HepG2 (cell line): Measurements from ENCODE around the gene HES7. TPM values are rescaled to one million over a fixed set of nuclear protein-coding genes. Genes with fewer than 3 reads are reported as not detected.

Experiments
- GLI4 ChIP-seq: sonication (generic); formaldehyde crosslinking; IDR thresholded peaks from 2 replicates; pipeline ENCODE4 v1.5.1; 2020; ENCODE audit warnings: missing genetic modification reagents, mild to moderate bottlenecking, moderate library complexity, borderline replicate concordance
- HMGA1 ChIP-seq: sonication (generic); formaldehyde crosslinking; conservative IDR thresholded peaks from 2 replicates; pipeline ENCODE4 v1.4.0; 2020; ENCODE audit warnings: missing genetic modification reagents
- HNRNPLL ChIP-seq: fragments of 200-400 bp; formaldehyde crosslinking; IDR thresholded peaks from 2 replicates; pipeline ENCODE4 v1.6.1; 2017; ENCODE audit warnings: mild to moderate bottlenecking, low read depth, low read length; ENCODE audit not compliant: poor library complexity, severe bottlenecking
- MAF1 ChIP-seq: sonication (generic); formaldehyde crosslinking; IDR thresholded peaks from 2 replicates; pipeline ENCODE4 v1.5.0; 2020; ENCODE audit warnings: missing genetic modification reagents, borderline replicate concordance
- PAWR ChIP-seq: sonication (generic); formaldehyde crosslinking; IDR thresholded peaks from 2 replicates; pipeline ENCODE4 v1.4.0; 2020; ENCODE audit warnings: missing genetic modification reagents, mild to moderate bottlenecking, borderline replicate concordance
- PHF21A ChIP-seq: sonication (generic); formaldehyde crosslinking; IDR thresholded peaks from 2 replicates; pipeline ENCODE4 v1.5.0; 2020; ENCODE audit warnings: mild to moderate bottlenecking, missing genetic modification reagents
- POGZ ChIP-seq: sonication (generic); formaldehyde crosslinking; IDR thresholded peaks from 2 replicates; pipeline ENCODE4 v1.4.0; 2020; ENCODE audit warnings: mild to moderate bottlenecking, missing genetic modification reagents
- RELA ChIP-seq: sonication (generic); formaldehyde crosslinking; IDR thresholded peaks from 2 replicates; pipeline ENCODE4 v1.4.0; 2020; ENCODE audit warnings: missing genetic modification reagents
- SRSF9 ChIP-seq: fragments of 200-400 bp; formaldehyde crosslinking; IDR thresholded peaks from 2 replicates; pipeline ENCODE4 v1.6.1; 2018; ENCODE audit warnings: borderline replicate concordance, mild to moderate bottlenecking, low read depth, low read length; ENCODE audit not compliant: insufficient read depth, poor library complexity, severe bottlenecking
- TMF1 ChIP-seq: sonication (generic); formaldehyde crosslinking; IDR thresholded peaks from 2 replicates; pipeline ENCODE4 v1.8.1; 2022; ENCODE audit warnings: low read depth, missing genetic modification reagents
- ZFP82 ChIP-seq: sonication (generic); formaldehyde crosslinking; IDR thresholded peaks from 2 replicates; pipeline ENCODE4 v1.5.1; 2020; ENCODE audit warnings: mild to moderate bottlenecking, missing genetic modification reagents, borderline replicate concordance
- ZNF121 ChIP-seq: sonication (generic); formaldehyde crosslinking; IDR thresholded peaks from 2 replicates; pipeline ENCODE4 v1.5.0; 2020; ENCODE audit warnings: mild to moderate bottlenecking, missing genetic modification reagents
- ZNF180 ChIP-seq: sonication (generic); formaldehyde crosslinking; IDR thresholded peaks from 2 replicates; pipeline ENCODE4 v1.4.0; 2020; ENCODE audit warnings: low read depth, missing genetic modification reagents, borderline replicate concordance
- ZNF260 ChIP-seq: sonication (generic); formaldehyde crosslinking; IDR thresholded peaks from 2 replicates; pipeline ENCODE4 v1.4.0; 2020; ENCODE audit warnings: missing genetic modification reagents, low read depth, mild to moderate bottlenecking, borderline replicate concordance
- ZNF879 ChIP-seq: sonication (generic); formaldehyde crosslinking; IDR thresholded peaks from 2 replicates; pipeline ENCODE4 v1.8.1; 2023; ENCODE audit warnings: missing genetic modification reagents
- ZNF883 ChIP-seq: sonication (generic); formaldehyde crosslinking; IDR thresholded peaks from 2 replicates; pipeline ENCODE4 v1.5.1; 2020; ENCODE audit warnings: mild to moderate bottlenecking, missing genetic modification reagents; ENCODE audit errors: not compliant biosample characterization
- polyA plus RNA-seq, 8 experiments: library from polyadenylated mRNA; depleted of rRNA in 3 of 8; stranded (reverse) in 7 of 8; unstranded in 1 of 8; fragments of >200 nt; fragmentation: Illumina TruSeq in 4 of 8; extraction: Trizol in 4 of 8; gene quantifications; 2 replicates each; pipeline versions ENCODE4 v1.2.1 to v1.2.3, GENCODE V29; 2011 to 2016; ENCODE audit warnings: low read depth in 4 of 8, missing spikeins in 1 of 8, mixed read lengths in 1 of 8; ENCODE audit not compliant: insufficient read depth in 1 of 8
- total RNA-seq, 5 experiments: library from RNA; depleted of rRNA; stranded (reverse); fragments of >200 nt; fragmentation: Illumina TruSeq; extraction: Trizol; gene quantifications; 2 replicates each; pipeline ENCODE4 v1.2.3, GENCODE V29; 2016; ENCODE audit warnings: low read depth in 1 of 5
- TF ChIP-seq, protein P1 (sequence below): fragments of 450-650 bp; IDR thresholded peaks from 2 replicates; pipeline ENCODE4 v1.6.1; 2017; ENCODE audit warnings: mild to moderate bottlenecking
- TF ChIP-seq, protein P2 (sequence below): IDR thresholded peaks from 2 replicates; pipeline ENCODE4 v1.6.1; 2016; ENCODE audit warnings: missing biosample characterization, missing genetic modification reagents, low read depth
- TF ChIP-seq, protein P3 (sequence below): fragments of 450-650 bp; IDR thresholded peaks from 2 replicates; pipeline ENCODE4 v1.6.1; 2017
- TF ChIP-seq, protein P4 (sequence below): sonication (generic); formaldehyde crosslinking; IDR thresholded peaks from 2 replicates; pipeline ENCODE4 v1.4.0; 2020; ENCODE audit warnings: missing genetic modification reagents

Gene HES7
- total and polyA plus RNA-seq, 2 of the 13 experiments (the other 11 are each of a cell fraction or from before 2014, with no cell fraction given): not detected

DNA sequence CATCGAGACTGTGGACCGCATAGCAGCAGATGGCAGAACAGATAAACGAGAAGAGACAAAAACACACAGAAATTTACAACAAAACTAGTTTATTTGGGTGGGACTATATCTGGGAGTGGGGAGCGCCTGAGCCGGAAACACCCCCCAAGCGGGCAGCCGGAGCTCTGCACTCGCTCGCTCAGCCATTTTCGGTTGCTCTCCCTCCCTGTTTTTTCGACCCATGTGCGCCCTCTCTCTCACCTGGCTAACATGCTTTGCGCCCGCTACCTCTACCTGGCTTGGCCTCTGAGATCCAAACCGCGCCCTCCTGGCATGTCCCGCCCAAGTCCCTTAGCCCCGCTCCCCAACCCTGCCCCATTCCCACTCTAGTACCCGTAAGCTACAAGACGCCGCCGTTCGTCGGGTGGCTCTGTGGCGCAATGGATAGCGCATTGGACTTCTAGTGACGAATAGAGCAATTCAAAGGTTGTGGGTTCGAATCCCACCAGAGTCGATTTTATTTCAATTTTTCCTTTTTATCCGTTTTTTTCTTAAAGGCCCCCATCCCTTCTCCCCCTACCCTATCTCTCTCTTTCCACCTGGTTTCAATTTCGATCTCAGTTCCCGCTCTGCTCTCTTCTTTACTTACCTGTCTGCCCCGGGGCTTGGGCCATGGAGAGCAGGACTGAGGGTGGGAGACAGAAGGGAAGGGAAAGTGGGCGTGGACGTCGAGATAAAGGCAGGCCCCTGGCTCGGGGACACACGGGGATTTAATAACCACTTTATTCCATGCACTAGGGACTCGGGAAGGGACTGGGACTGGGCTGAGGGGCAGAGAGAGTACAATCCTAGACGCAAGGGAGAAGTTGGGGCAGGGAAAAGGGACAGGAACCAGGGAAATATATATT, 3.1 kb downstream of the HES7 start (continued):
- TF ChIP-seq, protein P1, sequence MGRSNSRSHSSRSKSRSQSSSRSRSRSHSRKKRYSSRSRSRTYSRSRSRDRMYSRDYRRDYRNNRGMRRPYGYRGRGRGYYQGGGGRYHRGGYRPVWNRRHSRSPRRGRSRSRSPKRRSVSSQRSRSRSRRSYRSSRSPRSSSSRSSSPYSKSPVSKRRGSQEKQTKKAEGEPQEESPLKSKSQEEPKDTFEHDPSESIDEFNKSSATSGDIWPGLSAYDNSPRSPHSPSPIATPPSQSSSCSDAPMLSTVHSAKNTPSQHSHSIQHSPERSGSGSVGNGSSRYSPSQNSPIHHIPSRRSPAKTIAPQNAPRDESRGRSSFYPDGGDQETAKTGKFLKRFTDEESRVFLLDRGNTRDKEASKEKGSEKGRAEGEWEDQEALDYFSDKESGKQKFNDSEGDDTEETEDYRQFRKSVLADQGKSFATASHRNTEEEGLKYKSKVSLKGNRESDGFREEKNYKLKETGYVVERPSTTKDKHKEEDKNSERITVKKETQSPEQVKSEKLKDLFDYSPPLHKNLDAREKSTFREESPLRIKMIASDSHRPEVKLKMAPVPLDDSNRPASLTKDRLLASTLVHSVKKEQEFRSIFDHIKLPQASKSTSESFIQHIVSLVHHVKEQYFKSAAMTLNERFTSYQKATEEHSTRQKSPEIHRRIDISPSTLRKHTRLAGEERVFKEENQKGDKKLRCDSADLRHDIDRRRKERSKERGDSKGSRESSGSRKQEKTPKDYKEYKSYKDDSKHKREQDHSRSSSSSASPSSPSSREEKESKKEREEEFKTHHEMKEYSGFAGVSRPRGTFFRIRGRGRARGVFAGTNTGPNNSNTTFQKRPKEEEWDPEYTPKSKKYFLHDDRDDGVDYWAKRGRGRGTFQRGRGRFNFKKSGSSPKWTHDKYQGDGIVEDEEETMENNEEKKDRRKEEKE: no peak
- TF ChIP-seq PAWR (CRISPR knock-in tag) (no peak), SRSF9 (no peak), PHF21A (peak; percentile 45; the same call in 1 of the 2 replicates), TMF1 (CRISPR knock-in tag) (no peak), POGZ (CRISPR knock-in tag) (no peak), ZNF121 (no peak), MAF1 (CRISPR knock-in tag) (peak; percentile 93; the same call in 1 of the 2 replicates), HMGA1 (CRISPR knock-in tag) (no peak), GLI4 (CRISPR knock-in tag) (no peak), ZNF879 (no peak), ZNF180 (CRISPR knock-in tag) (no peak), HNRNPLL (peak; percentile 35), ZNF883 (CRISPR knock-in tag) (no peak), ZFP82 (no peak), RELA (CRISPR knock-in tag) (no peak), ZNF260 (no peak)
- TF ChIP-seq, protein P2, sequence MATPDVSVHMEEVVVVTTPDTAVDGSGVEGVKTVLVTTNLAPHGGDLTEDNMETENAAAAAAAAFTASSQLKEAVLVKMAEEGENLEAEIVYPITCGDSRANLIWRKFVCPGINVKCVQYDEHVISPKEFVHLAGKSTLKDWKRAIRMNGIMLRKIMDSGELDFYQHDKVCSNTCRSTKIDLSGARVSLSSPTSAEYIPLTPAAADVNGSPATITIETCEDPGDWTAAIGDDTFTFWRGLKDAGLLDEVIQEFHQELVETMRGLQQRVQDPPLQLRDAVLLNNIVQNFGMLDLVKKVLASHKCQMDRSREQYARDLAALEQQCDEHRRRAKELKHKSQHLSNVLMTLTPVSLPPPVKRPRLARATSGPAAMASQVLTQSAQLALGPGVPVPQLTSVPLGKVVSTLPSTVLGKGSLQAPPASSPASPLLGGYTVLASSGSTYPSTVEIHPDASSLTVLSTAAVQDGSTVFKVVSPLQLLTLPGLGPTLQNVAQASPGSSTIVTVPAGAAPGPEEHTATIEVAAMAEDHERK: no peak
- TF ChIP-seq, protein P3, sequence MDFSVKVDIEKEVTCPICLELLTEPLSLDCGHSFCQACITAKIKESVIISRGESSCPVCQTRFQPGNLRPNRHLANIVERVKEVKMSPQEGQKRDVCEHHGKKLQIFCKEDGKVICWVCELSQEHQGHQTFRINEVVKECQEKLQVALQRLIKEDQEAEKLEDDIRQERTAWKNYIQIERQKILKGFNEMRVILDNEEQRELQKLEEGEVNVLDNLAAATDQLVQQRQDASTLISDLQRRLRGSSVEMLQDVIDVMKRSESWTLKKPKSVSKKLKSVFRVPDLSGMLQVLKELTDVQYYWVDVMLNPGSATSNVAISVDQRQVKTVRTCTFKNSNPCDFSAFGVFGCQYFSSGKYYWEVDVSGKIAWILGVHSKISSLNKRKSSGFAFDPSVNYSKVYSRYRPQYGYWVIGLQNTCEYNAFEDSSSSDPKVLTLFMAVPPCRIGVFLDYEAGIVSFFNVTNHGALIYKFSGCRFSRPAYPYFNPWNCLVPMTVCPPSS: no peak
- TF ChIP-seq, protein P4, sequence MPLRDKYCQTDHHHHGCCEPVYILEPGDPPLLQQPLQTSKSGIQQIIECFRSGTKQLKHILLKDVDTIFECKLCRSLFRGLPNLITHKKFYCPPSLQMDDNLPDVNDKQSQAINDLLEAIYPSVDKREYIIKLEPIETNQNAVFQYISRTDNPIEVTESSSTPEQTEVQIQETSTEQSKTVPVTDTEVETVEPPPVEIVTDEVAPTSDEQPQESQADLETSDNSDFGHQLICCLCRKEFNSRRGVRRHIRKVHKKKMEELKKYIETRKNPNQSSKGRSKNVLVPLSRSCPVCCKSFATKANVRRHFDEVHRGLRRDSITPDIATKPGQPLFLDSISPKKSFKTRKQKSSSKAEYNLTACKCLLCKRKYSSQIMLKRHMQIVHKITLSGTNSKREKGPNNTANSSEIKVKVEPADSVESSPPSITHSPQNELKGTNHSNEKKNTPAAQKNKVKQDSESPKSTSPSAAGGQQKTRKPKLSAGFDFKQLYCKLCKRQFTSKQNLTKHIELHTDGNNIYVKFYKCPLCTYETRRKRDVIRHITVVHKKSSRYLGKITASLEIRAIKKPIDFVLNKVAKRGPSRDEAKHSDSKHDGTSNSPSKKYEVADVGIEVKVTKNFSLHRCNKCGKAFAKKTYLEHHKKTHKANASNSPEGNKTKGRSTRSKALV (CRISPR knock-in tag): no peak; the same call in none of the 2 replicates
